ENCODE data around the gene TNFRSF8.

The TNFRSF8 gene

DNA sequence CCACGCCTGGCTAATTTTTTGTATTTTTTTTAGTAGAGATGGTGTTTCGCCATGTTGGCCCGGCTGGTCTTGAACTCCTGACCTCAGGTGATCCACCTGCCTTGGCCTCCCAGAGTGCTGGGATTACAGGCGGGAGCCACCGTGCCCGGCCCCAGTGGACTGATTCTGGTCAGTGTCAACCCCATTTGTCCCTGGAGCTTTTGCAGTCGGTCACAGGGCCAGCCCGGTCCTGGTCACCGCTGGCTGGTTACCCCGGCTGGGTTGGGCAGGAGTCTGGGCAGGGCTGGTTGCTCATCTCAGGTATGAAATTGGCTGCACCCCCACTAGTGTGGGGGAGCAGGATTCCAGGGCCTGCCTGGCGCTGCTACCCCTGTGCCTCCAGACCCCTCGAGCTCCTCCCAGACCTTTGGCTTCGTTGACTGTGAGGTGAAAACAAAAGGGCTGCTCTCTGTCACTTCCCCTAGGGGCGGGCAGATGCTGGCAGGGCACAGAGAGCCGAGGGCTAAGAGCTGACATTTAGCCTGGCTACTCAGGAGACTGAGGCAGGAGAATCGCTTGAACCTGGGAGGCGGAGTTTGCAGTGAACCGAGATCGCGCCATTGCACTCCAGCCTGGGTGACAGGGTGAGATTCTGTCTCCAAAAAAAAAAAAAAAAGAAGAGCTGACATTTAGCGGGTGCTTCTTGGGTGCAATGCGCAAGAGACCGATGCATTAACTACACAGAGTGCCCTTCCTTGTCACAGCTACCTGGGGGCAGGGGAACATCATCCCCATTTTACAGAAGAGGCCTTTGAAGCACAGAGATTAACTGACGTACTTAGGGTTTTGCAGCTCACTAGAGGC, 114.3 kb downstream of the TNFRSF8 start:
- no peak for DNase-seq

DNA sequence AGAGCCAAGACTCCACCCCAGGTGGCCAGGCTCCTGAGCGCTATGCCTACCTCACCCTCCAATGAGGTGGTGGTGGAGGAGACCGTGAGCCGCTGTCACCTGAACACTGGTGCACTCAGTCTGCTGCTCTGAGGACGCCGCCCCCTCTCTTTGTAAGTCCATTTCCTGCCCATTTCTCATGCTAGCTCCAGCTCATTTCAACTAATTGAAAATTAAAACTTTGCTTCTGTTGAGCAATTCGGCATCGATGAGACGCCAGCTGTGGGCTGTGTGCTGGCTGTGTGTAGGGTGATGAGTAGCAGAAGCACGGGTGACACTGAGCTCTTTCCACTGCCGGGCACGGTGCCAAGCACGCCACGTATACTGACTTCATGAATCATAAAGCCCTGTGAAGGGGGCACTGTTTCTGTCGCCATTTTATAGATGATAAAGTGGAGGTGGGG, 114.9 kb downstream of the TNFRSF8 start:
- no peak for DNase-seq

- DNase-seq, result no peak
Observed at GRCh38 chr1:12178511-12178910, 115.4 kb downstream of the TNFRSF8 start.

DNA sequence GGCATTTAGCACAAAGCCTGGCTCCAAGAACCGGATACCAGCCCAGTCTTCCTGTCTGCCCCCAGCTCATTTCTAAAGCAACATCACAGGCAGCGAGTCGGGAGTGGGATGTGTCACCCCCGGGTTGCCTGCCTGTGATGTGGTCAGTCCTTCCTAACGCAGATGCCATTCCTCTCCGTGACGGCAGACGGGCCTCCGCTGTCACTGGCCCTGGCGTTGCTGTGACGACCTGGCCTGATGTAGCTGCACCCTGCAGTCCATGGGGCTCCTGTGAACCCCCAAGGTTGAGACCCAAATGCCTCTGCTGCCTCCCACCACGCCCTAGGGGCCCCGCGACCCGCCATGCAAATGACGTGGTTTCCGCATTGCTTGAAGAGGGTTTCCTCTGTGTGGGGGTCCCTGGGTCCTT, 116.0 kb downstream of the TNFRSF8 start:
- no peak for DNase-seq

- DNase-seq, result no peak
Observed at GRCh38 chr1:12179676-12180075, 116.6 kb downstream of the TNFRSF8 start.

- DNase-seq, result no peak
Observed at GRCh38 chr1:12180315-12180714, 117.2 kb downstream of the TNFRSF8 start.

DNA sequence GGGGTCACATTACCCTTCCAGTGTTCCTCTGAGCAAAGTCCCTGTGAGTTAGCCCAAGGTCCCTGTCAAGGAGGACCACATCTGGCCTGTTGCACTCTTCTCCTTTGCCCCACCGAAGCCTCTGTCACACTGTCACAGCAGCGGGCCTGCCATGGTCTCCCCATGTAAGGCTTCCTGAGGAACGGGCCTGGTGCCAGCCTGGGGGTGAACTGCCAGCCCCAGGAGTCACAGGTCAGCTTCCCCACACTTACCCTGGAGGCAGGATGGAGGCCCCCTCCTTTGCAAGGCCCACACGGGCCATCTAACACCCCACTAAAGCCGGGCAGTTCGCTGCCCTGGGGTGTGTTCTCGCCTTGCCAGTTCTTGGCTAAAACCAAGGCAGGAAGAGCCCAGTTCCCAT, 117.8 kb downstream of the TNFRSF8 start:
- no peak for DNase-seq

DNA sequence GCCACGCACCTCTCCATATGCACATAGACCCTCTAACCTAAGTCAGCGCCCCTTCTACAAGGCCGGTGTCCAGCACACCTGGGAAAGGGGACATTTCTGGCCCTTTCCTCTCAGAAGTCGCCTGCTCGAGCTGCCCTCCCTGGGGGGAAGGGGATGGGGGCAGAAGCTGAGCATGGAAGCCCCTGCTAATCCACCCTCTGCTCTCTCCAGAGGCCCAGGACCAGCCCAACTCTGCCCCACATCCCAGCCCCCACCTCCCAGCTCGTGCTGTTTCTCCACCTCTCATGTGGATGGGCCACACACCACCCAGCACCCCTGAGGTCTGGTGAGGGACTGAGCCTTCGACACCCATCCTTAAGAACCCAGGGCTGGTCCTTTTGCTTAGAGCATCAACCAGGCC, 118.5 kb downstream of the TNFRSF8 start:
- no peak for DNase-seq

DNA sequence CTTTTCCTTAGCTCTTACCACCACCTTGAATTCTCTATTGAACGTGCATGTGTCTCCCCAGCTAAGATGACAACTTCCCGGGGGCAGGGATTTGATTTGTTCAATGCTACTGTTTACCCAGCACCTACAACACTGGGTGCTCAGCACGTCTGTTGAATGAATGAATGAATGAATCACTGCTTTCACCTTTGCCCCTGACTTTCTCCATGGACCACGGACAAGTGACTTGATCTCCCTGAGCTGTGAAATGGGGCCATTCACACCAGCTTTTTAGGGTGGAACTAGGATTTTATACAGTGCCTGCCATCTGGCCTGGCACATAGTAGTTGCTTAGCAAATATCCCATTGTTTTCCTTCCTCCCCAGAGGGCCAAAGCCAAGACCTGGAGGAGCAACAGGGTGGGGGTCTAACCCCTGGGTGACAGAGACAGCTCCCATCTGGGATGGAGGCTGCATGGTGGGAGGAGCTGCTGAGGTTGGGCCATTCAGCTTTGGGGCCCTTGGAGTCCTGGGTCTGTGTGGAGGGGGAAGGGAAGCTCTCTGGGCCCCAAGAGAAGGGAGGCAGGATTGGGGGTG, 119.4 kb downstream of the TNFRSF8 start:
- no peak for DNase-seq

- no peak for DNase-seq
Observed at GRCh38 chr1:12183095-12183794, 120.1 kb downstream of the TNFRSF8 start.

DNA sequence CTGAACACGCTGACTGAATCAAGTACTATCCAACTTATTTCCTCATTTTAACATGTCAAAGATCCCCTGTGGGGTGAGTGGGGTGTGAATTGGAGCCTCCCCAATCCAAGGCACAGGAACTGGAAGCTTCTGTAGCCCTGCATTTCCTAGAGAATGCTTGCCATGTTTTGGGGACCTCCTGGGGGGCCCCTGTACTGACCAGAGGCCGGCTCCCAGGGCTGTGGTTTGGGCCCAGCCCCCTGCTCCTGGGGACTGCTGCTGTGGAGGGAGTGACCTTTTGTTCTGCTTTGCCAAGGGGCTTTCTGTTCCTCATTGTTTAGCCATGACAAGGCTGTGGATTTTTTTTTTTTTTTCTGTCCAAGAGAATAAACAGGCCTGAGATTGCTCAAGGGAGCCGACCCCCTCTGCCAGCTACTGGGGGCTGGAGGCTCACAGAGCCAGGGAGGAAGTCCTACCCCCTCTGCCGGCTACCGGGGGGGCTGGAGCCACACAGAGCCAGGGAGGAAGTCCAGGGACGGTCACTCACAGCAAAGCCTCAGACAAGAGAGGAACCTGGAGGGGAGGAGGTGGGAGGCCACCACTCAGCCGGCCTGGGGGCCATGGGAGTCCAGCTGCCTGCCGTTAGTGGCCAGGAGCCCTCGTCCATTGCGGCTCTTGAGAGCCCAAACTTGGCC, 121.0 kb downstream of the TNFRSF8 start:
- DNase-seq, result no peak

- DNase-seq, result no peak
Observed at GRCh38 chr1:12185036-12185917, 122.2 kb downstream of the TNFRSF8 start.

DNA sequence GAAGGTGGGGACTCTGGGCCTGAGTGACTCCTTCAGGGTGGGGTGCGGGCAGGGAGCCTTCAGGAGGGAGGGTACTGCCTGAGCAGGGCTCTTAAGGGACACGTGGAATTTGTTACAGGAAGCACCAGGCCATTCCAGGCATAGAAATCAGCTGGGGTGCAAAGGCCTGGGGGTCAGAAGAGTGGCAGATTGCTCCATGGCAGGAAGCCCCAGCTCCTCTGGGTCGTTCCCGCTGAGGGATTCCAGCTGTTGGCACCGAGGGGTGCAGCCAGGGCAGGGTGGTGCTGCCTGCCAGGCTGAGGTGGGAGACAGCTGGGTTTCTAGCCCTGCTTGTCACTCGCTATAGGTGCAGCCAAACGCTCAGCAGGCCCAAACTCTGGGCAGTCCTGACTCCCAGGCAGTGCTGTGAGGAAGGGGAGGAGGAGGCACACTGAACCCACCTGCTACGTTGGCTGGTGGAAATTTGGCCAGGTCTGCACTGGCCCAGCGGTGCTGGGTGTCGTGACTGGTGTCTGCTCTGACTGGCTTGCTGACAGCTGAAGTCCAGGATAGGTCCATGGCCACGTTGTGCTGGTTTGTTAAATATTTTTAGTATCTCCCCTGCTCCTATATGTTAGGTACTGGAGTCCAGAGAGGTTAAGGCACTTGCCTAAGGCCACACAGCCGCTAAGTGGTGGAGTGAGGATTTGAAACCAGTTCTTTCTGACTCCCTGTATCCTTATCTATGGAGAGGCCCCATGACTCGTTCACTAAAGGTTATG, 123.0 kb downstream of the TNFRSF8 start:
- no peak for DNase-seq

DNA sequence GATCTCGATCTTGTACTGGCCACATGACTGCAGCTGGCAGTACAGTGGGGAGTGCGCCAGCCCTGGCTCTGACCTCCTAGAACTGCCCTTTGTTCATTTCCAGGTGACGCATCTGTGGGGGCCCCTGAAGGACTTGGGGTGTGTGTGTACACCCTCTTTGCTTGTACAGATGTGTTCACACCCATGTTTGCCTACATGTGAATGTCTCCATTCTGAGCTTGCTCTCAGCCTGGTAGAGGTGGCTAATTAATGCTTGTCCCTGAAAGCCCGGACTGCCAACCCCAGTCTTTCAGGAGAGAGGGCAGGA, 123.5 kb downstream of the TNFRSF8 start:
- DNase-seq, result no peak

DNA sequence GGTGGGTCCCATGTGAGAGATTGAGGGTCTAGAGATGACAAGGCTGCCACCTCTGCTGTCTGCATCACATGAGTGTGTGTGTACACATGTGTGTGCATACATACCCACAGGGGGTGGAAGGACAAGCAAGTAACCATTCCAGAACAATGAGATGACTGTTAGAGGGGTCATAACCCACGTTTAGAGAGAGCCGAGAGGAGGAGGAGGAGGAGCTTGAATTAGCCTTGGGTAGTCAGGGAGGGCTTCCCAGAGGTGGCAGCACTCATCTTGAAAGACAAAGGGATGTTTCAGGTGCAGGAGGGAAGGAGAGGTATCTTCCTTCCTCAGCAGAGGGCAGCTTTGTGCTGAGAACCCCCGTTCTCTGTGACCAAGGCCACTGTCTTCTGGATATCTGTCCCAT, 125.0 kb downstream of the TNFRSF8 start:
- no peak for DNase-seq

- DNase-seq, result no peak
Observed at GRCh38 chr1:12188657-12189327, 125.7 kb downstream of the TNFRSF8 start.

- no peak for DNase-seq
Observed at GRCh38 chr1:12189328-12189682, 126.2 kb downstream of the TNFRSF8 start.

- no peak for DNase-seq
Observed at GRCh38 chr1:12191242-12192032, 128.3 kb downstream of the TNFRSF8 start.
